Measurements from ENCODE around the gene PRKAR2B. TPM values are rescaled to one million over a fixed set of nuclear protein-coding genes. Genes with fewer than 3 reads are reported as not detected.
A peak's percentile ranks its signal among the peaks of the same experiment; 100 is the strongest.

Gene PRKAR2B
- total RNA-seq, 4 donors from 2014 or later: 7.1 to 22.8 (median 12.9) TPM

- 85 to 90% methylated on average over 5 to 10 of the region's 10 CpGs for WGBS, 2 donors (ENCODE audit: low coverage in 1 of 2)
- H3K27me3 ChIP-seq: no peaks in the 10 kb centered on the region
Measured at GRCh38 chr7:107196834-107197610, 152.5 kb downstream of the PRKAR2B start.

GRCh38 chr7:107201795-107202450, 157.4 kb downstream of the PRKAR2B start:
- WGBS, 2 donors (ENCODE audit: low coverage in 1 of 2): 34 to 58% methylated on average over 4 of the region's 4 CpGs
- in situ Hi-C loops (cut with MboI; ENCODE audit: low pct_ligation_motif_present in 1 of 4, low pct_unique_long_range_greater_than_20kb in 1 of 4, low sequenced_read_pairs in 3 of 4): no loop called here

More at GRCh38 chr7:107196834-107197610, 152.5 kb downstream of the PRKAR2B start:
- no peaks in the 10 kb centered on the region for H3K9me3 ChIP-seq
- H3K27ac ChIP-seq: no peak overlapping the region
- no peak for DNase-seq
- TF ChIP-seq EP300 (IDR thresholded peaks at IDR 0.05; ENCODE audit: low read depth): no peak
- no peak for TF ChIP-seq CTCF (IDR thresholded peaks at IDR 0.05)
- no peak for TF ChIP-seq POLR2A (IDR thresholded peaks at IDR 0.05)
- peak in 1 of 3 donors; percentile 13 for TF ChIP-seq POLR2AphosphoS5 (IDR thresholded peaks at IDR 0.05)
- intact Hi-C loops (cut with DNase I; ENCODE audit: low total_unique reads): no loop called here
- H3K4me3 ChIP-seq: no peak overlapping the region
- peaks cover 0 to 53% (median 16%) of the 10 kb centered on the region in 4 donors for H3K36me3 ChIP-seq
- in situ Hi-C loops (cut with MboI; ENCODE audit: low pct_ligation_motif_present in 1 of 4, low pct_unique_long_range_greater_than_20kb in 1 of 4, low sequenced_read_pairs in 3 of 4): loop anchor here in 2 of 4 donors (25.0 kb wide), 3 partner anchors 390 to 690 kb away; partner anchors contain the start of genes BCAP29 (in 1 of the 2), CBLL1 (in 1 of the 2) and DLD (in 1 of the 2)
- H3K4me1 ChIP-seq: no peaks in the 10 kb centered on the region

GRCh38 chr7:107203607-107204006, 159.1 kb downstream of the PRKAR2B start:
- H3K4me3 ChIP-seq: no peak overlapping the region
- intact Hi-C loops (cut with DNase I; ENCODE audit: low total_unique reads) (no loop called here), in situ Hi-C loops (cut with MboI; ENCODE audit: low pct_ligation_motif_present in 1 of 4, low pct_unique_long_range_greater_than_20kb in 1 of 4, low sequenced_read_pairs in 3 of 4) (no loop called here)
- no peaks in the 10 kb centered on the region for H3K9me3 ChIP-seq
- TF ChIP-seq POLR2A (IDR thresholded peaks at IDR 0.05): no peak
- no peak for TF ChIP-seq EP300 (IDR thresholded peaks at IDR 0.05; ENCODE audit: low read depth)
- no peak for TF ChIP-seq CTCF (IDR thresholded peaks at IDR 0.05)
- no peak for TF ChIP-seq POLR2AphosphoS5 (IDR thresholded peaks at IDR 0.05)
- peaks cover 0 to 46% (median 9%) of the 10 kb centered on the region in 4 donors for H3K36me3 ChIP-seq
- peaks cover 0 to 3% (median 0%) of the 10 kb centered on the region in 4 donors for H3K4me1 ChIP-seq
- H3K27me3 ChIP-seq: no peaks in the 10 kb centered on the region
- DNase-seq: no peak
- no peak overlapping the region for H3K27ac ChIP-seq
- 91 to 100% methylated on average over 6 to 7 of the region's 7 CpGs for WGBS, 2 donors (ENCODE audit: low coverage in 1 of 2)

More at GRCh38 chr7:107201795-107202450, 157.4 kb downstream of the PRKAR2B start:
- Histone ChIP-seq H3K36me3 (peaks cover 0 to 51% (median 15%) of the 10 kb centered on the region in 4 donors), H3K9me3 (no peaks in the 10 kb centered on the region), H3K4me1 (no peaks in the 10 kb centered on the region), H3K27ac (no peak overlapping the region), H3K4me3 (no peak overlapping the region), H3K27me3 (no peaks in the 10 kb centered on the region)
- intact Hi-C loops (cut with DNase I; ENCODE audit: low total_unique reads): no loop called here
- TF ChIP-seq POLR2A (IDR thresholded peaks at IDR 0.05) (no peak), EP300 (IDR thresholded peaks at IDR 0.05; ENCODE audit: low read depth) (no peak), CTCF (IDR thresholded peaks at IDR 0.05) (peak; percentile 11 to 38 (median 37)), POLR2AphosphoS5 (IDR thresholded peaks at IDR 0.05) (peak in 1 of 3 donors; percentile 22)
- DNase-seq: peak; percentile 19

GRCh38 chr7:107206136-107206535, 161.6 kb downstream of the PRKAR2B start:
- intact Hi-C loops (cut with DNase I; ENCODE audit: low total_unique reads): no loop called here
- WGBS, 2 donors (ENCODE audit: low coverage in 1 of 2): 99% methylated on average over 6 of the region's 6 CpGs; no CpG with 5 or more reads in 1 of the 2 donors

More at GRCh38 chr7:107206136-107206535, 161.6 kb downstream of the PRKAR2B start:
- H3K4me3 ChIP-seq: no peak overlapping the region
- in situ Hi-C loops (cut with MboI; ENCODE audit: low pct_ligation_motif_present in 1 of 4, low pct_unique_long_range_greater_than_20kb in 1 of 4, low sequenced_read_pairs in 3 of 4): no loop called here
- no peaks in the 10 kb centered on the region for H3K9me3 ChIP-seq
- DNase-seq: no peak
- H3K4me1 ChIP-seq: peaks cover 0 to 3% (median 0%) of the 10 kb centered on the region in 4 donors
- H3K27me3 ChIP-seq: no peaks in the 10 kb centered on the region
- H3K27ac ChIP-seq: no peak overlapping the region
- TF ChIP-seq POLR2A (IDR thresholded peaks at IDR 0.05) (no peak), CTCF (IDR thresholded peaks at IDR 0.05) (no peak), POLR2AphosphoS5 (IDR thresholded peaks at IDR 0.05) (no peak), EP300 (IDR thresholded peaks at IDR 0.05; ENCODE audit: low read depth) (no peak)
- peaks cover 0 to 35% (median 9%) of the 10 kb centered on the region in 4 donors for H3K36me3 ChIP-seq

Data from transverse colon (tissue), 4 donors.